T-cell (primary cell): Measurements from ENCODE around the gene NPY5R. TPM values are rescaled to one million over a fixed set of nuclear protein-coding genes. Genes with fewer than 3 reads are reported as not detected.

ENCODE experiments used
- ATAC-seq, 4 experiments: fragments of 200-7000 bp in 3 of 4; fragments of 150-1000 bp in 1 of 4; cut with Tn5 transposase; replicated peaks in 1 of 4; 1 replicate in 3 of 4; 2 replicates in 1 of 4; pipeline ENCODE4 v1.10.0; 2021; ENCODE audit warnings: moderate library complexity in 3 of 4, mild to moderate bottlenecking in 2 of 4, moderate number of reproducible peaks in 1 of 4
- CTCF ChIA-PET, 2 donors: fragments of 300-600 bp; sonication (Branson Sonifier 250); formaldehyde crosslinking; loops; one replicate each; lab custom pipeline; 2022; ENCODE audit warnings: antibody characterized with exemption in 2 of 2; lab: Charles Lee
- POLR2A ChIA-PET, 2 donors: fragments of 300-600 bp; sonication (Branson Sonifier 250); formaldehyde crosslinking; loops; one replicate each; lab custom pipeline; 2022; ENCODE audit warnings: antibody characterized with exemption in 2 of 2; lab: Charles Lee
- DNase-seq, 35 experiments: peaks; one replicate each; pipeline versions ENCODE4 v3.0.0 to v3.0.0-alpha.2; 2013 to 2023
- H3K27ac ChIP-seq: one replicate; pipeline ENCODE4 v1.5.1; 2013; ENCODE audit warnings: low read length
- H3K27me3 ChIP-seq, 2 experiments: replicated peaks in 1 of 2; 1 replicate in 1 of 2; 2 replicates in 1 of 2; pipeline versions ENCODE4 v1.6.1 to v1.7.0; 2013; ENCODE audit warnings: low read length in 1 of 2, mixed read lengths in 1 of 2; ENCODE audit not compliant: control insufficient read depth in 2 of 2, insufficient read depth in 2 of 2; ENCODE audit errors: extremely low read depth in 1 of 2
- H3K36me3 ChIP-seq, 2 donors: 1 replicate in 1 of 2; 2 replicates in 1 of 2; pipeline versions ENCODE4 v1.6.1 to v1.7.0; 2013; ENCODE audit warnings: low read length in 1 of 2; ENCODE audit not compliant: control insufficient read depth in 2 of 2, insufficient read depth in 1 of 2; ENCODE audit errors: extremely low read depth in 1 of 2
- H3K4me1 ChIP-seq, 2 experiments: 1 replicate in 1 of 2; 2 replicates in 1 of 2; pipeline versions ENCODE4 v1.6.1 to v1.7.0; 2013; ENCODE audit warnings: low read length in 2 of 2, mixed read lengths in 1 of 2; ENCODE audit not compliant: insufficient read depth in 2 of 2, control insufficient read depth in 1 of 2; ENCODE audit errors: extremely low read depth in 1 of 2
- H3K4me3 ChIP-seq, 2 donors: 1 replicate in 1 of 2; 2 replicates in 1 of 2; pipeline versions ENCODE4 v1.5.1 to v1.7.0; 2013; ENCODE audit warnings: mild to moderate bottlenecking in 2 of 2, low read length in 1 of 2, moderate library complexity in 1 of 2; ENCODE audit not compliant: control insufficient read depth in 1 of 2; ENCODE audit errors: extremely low read depth in 1 of 2
- H3K9me3 ChIP-seq: 2 replicates; pipeline ENCODE4 v1.7.0; 2013
- H3K27ac Mint-ChIP-seq, 2 donors: one replicate each; pipeline ENCODE4 v1.8.0; 2020 to 2021; ENCODE audit warnings: mild to moderate bottlenecking in 2 of 2, mixed read lengths in 2 of 2
- H3K27me3 Mint-ChIP-seq, 2 donors: one replicate each; pipeline ENCODE4 v1.8.0; 2021 to 2022; ENCODE audit warnings: mixed read lengths in 2 of 2
- H3K36me3 Mint-ChIP-seq: one replicate; pipeline ENCODE4 v1.8.0; 2021; ENCODE audit warnings: mixed read lengths
- H3K4me1 Mint-ChIP-seq, 3 donors: one replicate each; pipeline ENCODE4 v1.8.0; 2020 to 2022; ENCODE audit warnings: mixed read lengths in 3 of 3, mild to moderate bottlenecking in 1 of 3
- H3K4me3 Mint-ChIP-seq, 3 donors: one replicate each; pipeline ENCODE4 v1.8.0; 2020 to 2022; ENCODE audit warnings: mild to moderate bottlenecking in 3 of 3, mixed read lengths in 3 of 3, moderate library complexity in 3 of 3
- H3K9me3 Mint-ChIP-seq, 3 donors: one replicate each; pipeline ENCODE4 v1.8.0; 2020 to 2022; ENCODE audit warnings: mixed read lengths in 3 of 3
- WGBS: methylation state at CpG from one replicate; pipeline ENCODE4 v1.1.5; 2013; ENCODE audit warnings: missing lambda C conversion rate; ENCODE audit not compliant: insufficient coverage; 5-methylcytosine and 5-hydroxymethylcytosine counted together
- total RNA-seq, 35 experiments: library from RNA in 6 of 35; stranded (reverse) in 6 of 35; fragments of 120-200 nt in 1 of 35; gene quantifications; one replicate each; pipeline versions ENCODE4 v1.2.1 to v1.2.4 and lab custom pipeline; 2013 to 2026

Gene NPY5R
- total RNA-seq, 5 donors from 2014 or later (not counting 1 experiment from before 2014, with no cell fraction given) = not detected

DNA sequence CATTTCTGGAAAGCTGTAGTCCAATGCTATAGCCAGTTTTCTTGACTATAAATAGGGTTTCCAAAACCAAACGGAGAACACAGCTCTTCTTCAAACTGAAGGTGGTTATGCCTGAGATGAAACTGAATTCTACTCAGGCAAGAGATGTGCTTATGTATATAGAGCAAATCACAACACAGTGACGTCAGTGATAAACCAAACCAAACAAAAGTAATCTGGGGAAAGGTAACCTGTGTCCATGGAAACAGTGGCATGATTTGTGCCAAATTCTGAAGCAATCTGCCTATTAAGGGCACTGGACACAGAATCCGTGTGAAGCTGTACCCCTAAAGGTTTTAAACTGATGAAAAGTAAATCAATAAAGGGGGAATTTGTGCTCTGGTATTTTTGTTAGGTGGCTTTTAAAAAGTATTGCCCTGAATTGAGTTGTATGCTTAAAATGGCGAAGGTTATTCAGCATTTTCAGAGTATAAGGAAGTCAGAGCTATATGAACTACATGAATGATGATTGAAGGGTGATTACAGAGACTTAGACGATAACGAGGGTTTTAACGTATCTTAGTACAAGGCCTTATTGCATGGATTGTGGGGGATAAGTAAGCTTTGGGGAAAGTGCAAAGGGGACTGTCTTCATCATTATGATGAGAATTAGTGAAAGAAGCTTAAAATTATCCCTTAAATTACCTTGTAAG, 38.6 kb downstream of the NPY5R start:
- ATAC-seq (no peak), DNase-seq (no peak)
- no peaks in the 10 kb centered on the region for H3K27me3 ChIP-seq
- Mint-ChIP-seq H3K9me3 (no peaks in the 10 kb centered on the region), H3K4me3 (no peak overlapping the region), H3K27me3 (peaks cover 0 to 5% of the 10 kb centered on the region in 2 donors), H3K4me1 (no peaks in the 10 kb centered on the region), H3K36me3 (no peaks in the 10 kb centered on the region), H3K27ac (no peak overlapping the region)
- H3K36me3 ChIP-seq = no peaks in the 10 kb centered on the region
- ChIA-PET CTCF (interaction anchor here in 1 of 2 donors (0.5 kb wide), 1 partner anchor 361 kb away, joined by 6 read pairs; no protein-coding TSS in a partner anchor), POLR2A (no interaction called here)
- 59% methylated on average over 2 of the region's 7 CpGs for WGBS
- no peaks in the 10 kb centered on the region for H3K4me1 ChIP-seq
- H3K4me3 ChIP-seq = no peak overlapping the region
- H3K27ac ChIP-seq = no peak overlapping the region
- H3K9me3 ChIP-seq = no peaks in the 10 kb centered on the region

DNA sequence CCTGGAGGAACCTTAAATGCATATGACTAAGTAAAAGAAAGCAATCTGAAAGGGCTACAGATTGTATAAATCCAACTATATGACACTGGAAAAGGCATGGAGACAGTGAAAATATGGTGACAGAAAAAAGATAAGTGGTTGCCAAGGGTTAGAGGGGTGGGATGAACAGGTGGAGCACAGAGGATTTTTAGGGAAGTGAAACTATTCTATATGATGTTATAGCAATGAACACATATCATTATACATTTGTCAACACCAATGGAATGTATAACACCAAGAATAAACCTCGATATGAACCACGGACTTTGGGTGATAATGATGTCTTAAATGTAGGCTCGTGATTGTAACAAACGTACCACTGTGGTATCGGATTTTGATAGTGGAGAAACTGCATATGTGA, 40.7 kb downstream of the NPY5R start:
- Histone ChIP-seq H3K36me3 (no peaks in the 10 kb centered on the region), H3K9me3 (no peaks in the 10 kb centered on the region), H3K4me1 (no peaks in the 10 kb centered on the region), H3K4me3 (no peak overlapping the region), H3K27me3 (no peaks in the 10 kb centered on the region), H3K27ac (no peak overlapping the region)
- no peaks in the 10 kb centered on the region for H3K36me3 Mint-ChIP-seq
- H3K27me3 Mint-ChIP-seq = peaks cover 0 to 5% of the 10 kb centered on the region in 2 donors
- no CpG with 5 or more reads among the region's 5 CpGs for WGBS
- DNase-seq (no peak), ATAC-seq (no peak)
- ChIA-PET CTCF (no interaction called here), POLR2A (no interaction called here)
- H3K9me3 Mint-ChIP-seq = no peaks in the 10 kb centered on the region
- no peak overlapping the region for H3K27ac Mint-ChIP-seq
- H3K4me3 Mint-ChIP-seq = no peak overlapping the region
- H3K4me1 Mint-ChIP-seq = no peaks in the 10 kb centered on the region

DNA sequence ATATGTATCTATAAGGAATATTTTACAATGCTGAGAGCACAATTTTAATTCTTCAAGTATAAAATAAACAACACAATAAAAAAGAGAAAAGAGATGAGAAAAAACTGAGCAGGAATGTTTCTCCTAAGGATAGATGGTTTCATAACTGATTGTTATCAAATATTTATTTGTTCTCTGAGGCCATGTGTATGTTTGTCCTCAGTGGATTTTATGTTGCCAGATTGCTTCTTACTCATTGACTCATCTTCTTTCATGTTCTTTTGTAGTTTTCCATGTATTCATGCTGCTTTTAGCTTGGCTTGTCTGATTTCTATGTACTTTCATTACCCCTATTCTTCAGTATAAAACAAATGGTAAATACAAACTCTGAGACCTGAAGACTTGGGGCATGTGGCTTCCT, 41.2 kb downstream of the NPY5R start:
- no peak for DNase-seq
- Mint-ChIP-seq H3K36me3 (no peaks in the 10 kb centered on the region), H3K27ac (no peak overlapping the region), H3K4me1 (no peaks in the 10 kb centered on the region), H3K27me3 (peaks cover 0 to 3% of the 10 kb centered on the region in 2 donors), H3K4me3 (no peak overlapping the region), H3K9me3 (no peaks in the 10 kb centered on the region)
- Histone ChIP-seq H3K4me3 (no peak overlapping the region), H3K9me3 (no peaks in the 10 kb centered on the region), H3K27me3 (no peaks in the 10 kb centered on the region), H3K27ac (no peak overlapping the region), H3K36me3 (no peaks in the 10 kb centered on the region), H3K4me1 (no peaks in the 10 kb centered on the region)
- ATAC-seq = no peak
- ChIA-PET CTCF (no interaction called here), POLR2A (interaction anchor here in 1 of 2 donors (0.7 kb wide), 1 partner anchor 430 kb away, joined by 15 read pairs; no protein-coding TSS in a partner anchor)

DNA sequence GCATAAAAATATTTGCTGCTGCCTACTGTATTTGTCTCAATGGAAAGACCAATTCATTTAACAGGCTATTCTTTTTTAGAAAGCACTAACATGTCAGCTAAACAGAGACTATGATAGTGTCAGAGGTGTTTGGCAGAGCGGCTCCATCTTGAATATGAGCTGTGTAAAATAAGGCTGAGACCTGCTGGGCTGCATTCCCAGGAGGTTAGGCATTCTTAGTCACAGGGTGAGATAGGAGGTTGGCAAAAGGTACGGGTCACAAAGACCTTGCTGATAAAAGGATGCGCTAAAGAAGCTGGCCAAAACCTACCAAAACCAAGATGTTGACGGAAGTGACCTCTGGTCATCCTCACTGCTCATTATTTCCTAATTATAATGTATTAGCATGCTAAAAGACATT, 41.8 kb downstream of the NPY5R start:
- Histone ChIP-seq H3K36me3 (no peaks in the 10 kb centered on the region), H3K9me3 (no peaks in the 10 kb centered on the region), H3K4me3 (no peak overlapping the region), H3K4me1 (no peaks in the 10 kb centered on the region), H3K27ac (no peak overlapping the region), H3K27me3 (no peaks in the 10 kb centered on the region)
- no peak for ATAC-seq
- 100% methylated on average over 1 of the region's 4 CpGs for WGBS
- Mint-ChIP-seq H3K4me3 (no peak overlapping the region), H3K36me3 (no peaks in the 10 kb centered on the region), H3K27me3 (peaks cover 0 to 3% of the 10 kb centered on the region in 2 donors), H3K4me1 (no peaks in the 10 kb centered on the region), H3K9me3 (no peaks in the 10 kb centered on the region), H3K27ac (no peak overlapping the region)
- POLR2A ChIA-PET = interaction anchor here in 1 of 2 donors (0.7 kb wide), 1 partner anchor 429 kb away, joined by 15 read pairs; no protein-coding TSS in a partner anchor
- DNase-seq = no peak
- CTCF ChIA-PET = no interaction called here

DNA sequence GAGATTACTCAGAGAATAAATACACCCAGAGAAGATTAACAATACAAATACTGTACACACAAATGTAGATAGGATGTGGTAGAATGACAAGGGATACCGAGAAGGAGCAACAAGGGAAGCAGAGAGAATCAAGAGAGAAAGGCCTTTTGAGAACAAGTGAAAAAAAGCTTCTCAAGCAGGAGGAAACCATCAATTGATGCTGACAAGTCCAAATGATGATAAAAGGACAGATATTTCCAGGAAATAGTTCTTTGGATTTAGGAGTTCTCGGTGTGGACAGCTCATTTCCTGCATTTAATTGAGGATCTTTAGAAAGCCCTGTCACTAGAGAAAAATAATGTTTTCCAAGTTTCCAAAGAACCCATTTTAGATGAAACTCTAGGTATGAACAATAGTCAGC, 48.1 kb downstream of the NPY5R start:
- ATAC-seq = no peak
- H3K4me1 ChIP-seq = no peaks in the 10 kb centered on the region
- no peaks in the 10 kb centered on the region for H3K36me3 ChIP-seq
- no peaks in the 10 kb centered on the region for H3K9me3 ChIP-seq
- H3K27me3 ChIP-seq = no peaks in the 10 kb centered on the region
- POLR2A ChIA-PET = no interaction called here
- H3K27me3 Mint-ChIP-seq = peaks cover 2 to 4% of the 10 kb centered on the region in 2 donors
- no peak overlapping the region for H3K4me3 Mint-ChIP-seq
- DNase-seq = no peak
- no peak overlapping the region for H3K4me3 ChIP-seq
- H3K36me3 Mint-ChIP-seq = no peaks in the 10 kb centered on the region
- no peak overlapping the region for H3K27ac ChIP-seq
- CTCF ChIA-PET = no interaction called here
- H3K9me3 Mint-ChIP-seq = no peaks in the 10 kb centered on the region
- H3K27ac Mint-ChIP-seq = no peak overlapping the region
- H3K4me1 Mint-ChIP-seq = peaks cover 0 to 3% (median 3%) of the 10 kb centered on the region in 3 donors
- 60% methylated on average over 1 of the region's 2 CpGs for WGBS

DNA sequence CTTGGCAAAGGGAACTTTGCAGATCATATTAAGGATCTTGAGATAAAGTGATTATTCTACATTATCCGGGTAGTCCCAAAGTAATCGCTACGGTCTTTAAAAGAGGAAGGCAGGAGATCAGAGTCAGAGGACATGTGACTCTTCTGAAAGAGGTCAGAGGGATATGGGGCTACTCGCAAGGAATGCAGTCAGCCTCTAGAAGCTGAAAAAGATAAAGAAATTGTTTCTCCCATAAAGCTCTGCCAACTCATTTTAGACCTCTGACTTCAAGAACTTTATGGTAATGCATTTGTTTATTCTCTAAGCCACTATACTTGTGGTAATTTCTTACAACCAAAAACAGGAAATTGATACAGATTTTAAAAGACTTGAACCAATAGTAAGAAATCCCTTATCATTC, 48.6 kb downstream of the NPY5R start:
- Mint-ChIP-seq H3K27ac (no peak overlapping the region), H3K27me3 (peaks cover 2 to 4% of the 10 kb centered on the region in 2 donors), H3K4me3 (no peak overlapping the region), H3K9me3 (no peaks in the 10 kb centered on the region), H3K4me1 (peaks cover 0 to 3% (median 3%) of the 10 kb centered on the region in 3 donors), H3K36me3 (no peaks in the 10 kb centered on the region)
- Histone ChIP-seq H3K27me3 (no peaks in the 10 kb centered on the region), H3K27ac (no peak overlapping the region), H3K4me3 (no peak overlapping the region), H3K36me3 (no peaks in the 10 kb centered on the region), H3K9me3 (no peaks in the 10 kb centered on the region), H3K4me1 (no peaks in the 10 kb centered on the region)
- DNase-seq (no peak), ATAC-seq (no peak)
- WGBS = no CpG with 5 or more reads among the region's 4 CpGs
- POLR2A ChIA-PET = no interaction called here
- CTCF ChIA-PET = no interaction called here
